Mesendoderm (in vitro differentiated cells): ENCODE results near the gene MXD3.

Experiments
- DNase-seq: peaks from one replicate; pipeline ENCODE4 v3.0.0; 2013
- H2AK5ac ChIP-seq: 2 replicates; pipeline ENCODE4 v1.6.1; 2013; ENCODE audit warnings: low read length, inconsistent platforms
- H2BK120ac ChIP-seq: 2 replicates; pipeline ENCODE4 v1.6.1; 2013; ENCODE audit warnings: low read depth, mild to moderate bottlenecking, low read length, moderate library complexity, mixed read lengths
- H2BK15ac ChIP-seq: replicated peaks from 2 replicates; pipeline ENCODE4 v1.6.1; 2013; ENCODE audit warnings: low read depth, mild to moderate bottlenecking, moderate library complexity
- H2BK5ac ChIP-seq: 2 replicates; pipeline ENCODE4 v1.6.1; 2013; ENCODE audit warnings: low read length, inconsistent platforms
- H3K18ac ChIP-seq: 2 replicates; pipeline ENCODE4 v1.6.1; 2013; ENCODE audit warnings: mild to moderate bottlenecking, low read length, mixed read lengths
- H3K23ac ChIP-seq: one replicate; pipeline ENCODE4 v1.6.1; 2013; ENCODE audit warnings: low read length
- H3K27ac ChIP-seq: 2 replicates; pipeline ENCODE4 v1.5.1; 2013; ENCODE audit warnings: low read depth, mild to moderate bottlenecking, inconsistent platforms, low read length, moderate library complexity
- H3K27me3 ChIP-seq: 2 replicates; pipeline ENCODE4 v1.6.1; 2013; ENCODE audit warnings: low read length, control low read depth, mild to moderate bottlenecking, inconsistent platforms; ENCODE audit not compliant: insufficient read depth, poor library complexity
- H3K36me3 ChIP-seq: 2 replicates; pipeline ENCODE4 v1.6.1; 2013; ENCODE audit warnings: low read length, inconsistent platforms; ENCODE audit not compliant: control insufficient read depth, insufficient read depth
- H3K4ac ChIP-seq: one replicate; pipeline ENCODE4 v1.6.1; 2013; ENCODE audit warnings: low read depth, mild to moderate bottlenecking, low read length, moderate library complexity
- H3K4me1 ChIP-seq: 2 replicates; pipeline ENCODE4 v1.6.1; 2013; ENCODE audit warnings: low read depth, low read length, inconsistent platforms; ENCODE audit not compliant: control insufficient read depth
- H3K4me2 ChIP-seq: 2 replicates; pipeline ENCODE4 v1.6.1; 2013; ENCODE audit warnings: low read length
- H3K4me3 ChIP-seq: 2 replicates; pipeline ENCODE4 v1.5.1; 2013; ENCODE audit warnings: mild to moderate bottlenecking, low read length
- H3K56ac ChIP-seq: one replicate; pipeline ENCODE4 v1.6.1; 2013; ENCODE audit warnings: low read length
- H3K79me1 ChIP-seq: 2 replicates; pipeline ENCODE4 v1.6.1; 2013; ENCODE audit warnings: low read length, inconsistent platforms
- H3K79me2 ChIP-seq: 2 replicates; pipeline ENCODE4 v1.6.1; 2013; ENCODE audit warnings: mild to moderate bottlenecking, low read length; ENCODE audit not compliant: control insufficient read depth, insufficient read depth
- H3K9ac ChIP-seq: 2 replicates; pipeline ENCODE4 v1.6.1; 2013; ENCODE audit warnings: low read length, inconsistent platforms
- H4K5ac ChIP-seq: one replicate; pipeline ENCODE4 v1.6.1; 2013; ENCODE audit warnings: low read length
- H4K8ac ChIP-seq: one replicate; pipeline ENCODE4 v1.6.1; 2013; ENCODE audit warnings: low read depth, mild to moderate bottlenecking, control low read depth, low read length, moderate library complexity
- WGBS: extraction: QIAGEN DNeasy Blood & Tissue Kit; methylation state at CpG from one replicate; pipeline ENCODE4 v1.1.7; 2013; ENCODE audit warnings: low lambda C conversion rate, missing lambda C conversion rate; ENCODE audit not compliant: insufficient coverage; ENCODE audit errors: extremely low coverage; 5-methylcytosine and 5-hydroxymethylcytosine counted together

The MXD3 gene

GRCh38 chr5:177314376-177315342 is 3.0 kb upstream of the MXD3 start:
- no peak overlapping the region for H3K9ac ChIP-seq
- no peak overlapping the region for H4K5ac ChIP-seq
- no CpG with 5 or more reads among the region's 18 CpGs for WGBS
- no peak overlapping the region for H3K18ac ChIP-seq
- H3K4ac ChIP-seq: no peak overlapping the region
- no peak overlapping the region for H3K27ac ChIP-seq
- H3K56ac ChIP-seq: no peak overlapping the region
- H2BK120ac ChIP-seq: no peak overlapping the region
- no peak for DNase-seq
- H3K4me3 ChIP-seq: no peak overlapping the region
- no peak overlapping the region for H2BK5ac ChIP-seq
- no peak overlapping the region for H2BK15ac ChIP-seq
- H3K79me1 ChIP-seq: no peaks in the 10 kb centered on the region
- H3K79me2 ChIP-seq: no peaks in the 10 kb centered on the region
- H4K8ac ChIP-seq: no peak overlapping the region
- peaks cover 4% of the 10 kb centered on the region for H3K4me1 ChIP-seq
- H3K36me3 ChIP-seq: no peaks in the 10 kb centered on the region
- H3K27me3 ChIP-seq: no peaks in the 10 kb centered on the region
- no peak overlapping the region for H3K4me2 ChIP-seq
- no peak overlapping the region for H2AK5ac ChIP-seq
- H3K23ac ChIP-seq: no peak overlapping the region

- no peak overlapping the region for H2BK5ac ChIP-seq
- no peak overlapping the region for H3K27ac ChIP-seq
- no peak overlapping the region for H3K4ac ChIP-seq
- H3K4me1 ChIP-seq: peaks cover 4% of the 10 kb centered on the region
- H2AK5ac ChIP-seq: no peak overlapping the region
- no peaks in the 10 kb centered on the region for H3K27me3 ChIP-seq
- no CpG with 5 or more reads among the region's 15 CpGs for WGBS
- no peak overlapping the region for H2BK15ac ChIP-seq
- no peak overlapping the region for H3K18ac ChIP-seq
- H3K79me2 ChIP-seq: no peaks in the 10 kb centered on the region
- H3K56ac ChIP-seq: no peak overlapping the region
- H4K8ac ChIP-seq: no peak overlapping the region
- no peaks in the 10 kb centered on the region for H3K79me1 ChIP-seq
- no peak overlapping the region for H3K4me3 ChIP-seq
- H4K5ac ChIP-seq: no peak overlapping the region
- DNase-seq: no peak
- no peak overlapping the region for H3K9ac ChIP-seq
- no peak overlapping the region for H3K23ac ChIP-seq
- no peaks in the 10 kb centered on the region for H3K36me3 ChIP-seq
- H2BK120ac ChIP-seq: no peak overlapping the region
- no peak overlapping the region for H3K4me2 ChIP-seq
Observed at GRCh38 chr5:177313561-177314259, 2.0 kb upstream of the MXD3 start.

GRCh38 chr5:177312649-177313181 is 1.0 kb upstream of the MXD3 start:
- no peaks in the 10 kb centered on the region for H3K79me2 ChIP-seq
- H3K79me1 ChIP-seq: no peaks in the 10 kb centered on the region
- DNase-seq: peak; percentile 83
- H3K23ac ChIP-seq: no peak overlapping the region
- H3K36me3 ChIP-seq: no peaks in the 10 kb centered on the region
- peak overlapping the region; percentile 80 for H3K4me2 ChIP-seq
- peak overlapping the region; percentile 69 for H3K9ac ChIP-seq
- peak overlapping the region; percentile 81 for H3K56ac ChIP-seq
- no peaks in the 10 kb centered on the region for H3K27me3 ChIP-seq
- no peak overlapping the region for H4K8ac ChIP-seq
- H3K4me3 ChIP-seq: no peak overlapping the region
- H2BK15ac ChIP-seq: no peak overlapping the region
- WGBS: no CpG with 5 or more reads among the region's 19 CpGs
- no peak overlapping the region for H2BK5ac ChIP-seq
- no peak overlapping the region for H4K5ac ChIP-seq
- no peak overlapping the region for H2AK5ac ChIP-seq
- H3K27ac ChIP-seq: no peak overlapping the region
- no peak overlapping the region for H3K4ac ChIP-seq
- no peak overlapping the region for H2BK120ac ChIP-seq
- peaks cover 4% of the 10 kb centered on the region for H3K4me1 ChIP-seq
- H3K18ac ChIP-seq: no peak overlapping the region

- no peak for DNase-seq
- Histone ChIP-seq H3K23ac (no peak overlapping the region), H3K9ac (peak overlapping the region; percentile 79), H2AK5ac (no peak overlapping the region), H3K27ac (no peak overlapping the region), H3K36me3 (no peaks in the 10 kb centered on the region), H4K5ac (no peak overlapping the region), H3K79me2 (no peaks in the 10 kb centered on the region), H4K8ac (no peak overlapping the region), H3K27me3 (no peaks in the 10 kb centered on the region), H2BK120ac (no peak overlapping the region), H3K4me2 (peak overlapping the region; percentile 94), H2BK15ac (no peak overlapping the region), H3K79me1 (no peaks in the 10 kb centered on the region), H3K4me3 (peak overlapping the region; percentile 61), H3K18ac (no peak overlapping the region), H3K56ac (peak overlapping the region; percentile 86), H2BK5ac (no peak overlapping the region), H3K4ac (no peak overlapping the region), H3K4me1 (peaks cover 4% of the 10 kb centered on the region)
- WGBS: no CpG with 5 or more reads among the region's 23 CpGs
Observed at GRCh38 chr5:177311392-177311722, 341 bp downstream of the MXD3 start.

GRCh38 chr5:177310757-177311391 is 824 bp downstream of the MXD3 start:
- DNase-seq: peak; percentile 60
- Histone ChIP-seq H3K4me1 (peaks cover 4% of the 10 kb centered on the region), H2BK120ac (no peak overlapping the region), H3K23ac (no peak overlapping the region), H2BK15ac (no peak overlapping the region), H4K8ac (no peak overlapping the region), H3K79me1 (peaks cover 2% of the 10 kb centered on the region), H3K56ac (peak overlapping the region; percentile 86), H3K27me3 (no peaks in the 10 kb centered on the region), H2AK5ac (no peak overlapping the region), H3K4me3 (no peak overlapping the region), H2BK5ac (no peak overlapping the region), H3K36me3 (peaks cover 3% of the 10 kb centered on the region), H3K79me2 (no peaks in the 10 kb centered on the region), H3K18ac (no peak overlapping the region), H3K4ac (no peak overlapping the region), H3K9ac (peak overlapping the region; percentile 79), H3K4me2 (peak overlapping the region; percentile 3), H4K5ac (no peak overlapping the region), H3K27ac (no peak overlapping the region)
- no CpG with 5 or more reads among the region's 20 CpGs for WGBS
